ENCODE data around the gene RFNG.

Gene RFNG

GRCh38 chr17:82058230-82058854 lies 6.7 kb upstream of the RFNG start:
- peak; percentile 1 for DNase-seq

DNA sequence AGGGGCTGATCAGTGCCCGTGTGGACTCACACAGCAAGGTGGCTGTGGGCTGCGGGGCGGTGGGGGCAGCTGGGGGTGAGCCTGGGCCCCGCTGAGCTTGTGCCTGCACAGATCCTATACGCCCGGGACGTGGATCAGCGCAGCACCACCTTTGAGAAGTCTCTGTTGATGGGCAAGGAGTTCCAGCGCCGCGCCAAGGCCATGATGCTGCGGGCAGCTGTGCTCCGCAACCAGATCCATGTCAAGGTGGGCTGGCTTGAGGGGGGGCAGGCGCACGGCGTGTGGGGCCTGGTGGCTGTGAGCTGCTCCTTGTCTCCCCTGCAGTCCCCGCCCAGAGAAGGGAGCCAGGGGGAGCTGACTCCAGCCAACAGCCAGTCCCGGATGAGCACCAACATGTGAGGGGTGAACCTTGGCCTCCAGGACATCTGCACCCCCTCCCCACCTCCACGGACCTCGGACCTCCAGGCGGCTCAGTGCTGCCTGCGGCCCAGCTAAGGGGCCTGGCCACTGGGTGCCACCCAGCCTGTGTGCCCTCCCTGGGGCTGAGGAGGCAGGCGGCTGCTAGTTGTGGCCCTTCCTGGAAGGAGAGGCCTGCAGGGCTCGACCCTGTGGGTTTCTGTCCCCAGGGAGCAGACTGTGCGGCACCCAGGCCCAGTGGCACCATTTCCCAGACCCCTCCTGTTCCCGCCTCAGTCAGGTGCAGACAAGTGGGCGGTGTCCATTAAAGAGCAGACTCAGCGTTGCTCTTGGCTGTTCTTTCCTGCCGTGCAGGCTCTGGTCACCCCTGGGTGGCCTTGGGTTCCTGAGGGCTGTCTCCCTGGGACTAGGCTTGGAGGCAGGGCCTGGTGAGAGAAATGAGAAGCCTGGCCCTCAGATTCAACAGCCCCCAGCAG lies 5.4 kb upstream of the RFNG start:
- peak; percentile 2 for DNase-seq

DNA sequence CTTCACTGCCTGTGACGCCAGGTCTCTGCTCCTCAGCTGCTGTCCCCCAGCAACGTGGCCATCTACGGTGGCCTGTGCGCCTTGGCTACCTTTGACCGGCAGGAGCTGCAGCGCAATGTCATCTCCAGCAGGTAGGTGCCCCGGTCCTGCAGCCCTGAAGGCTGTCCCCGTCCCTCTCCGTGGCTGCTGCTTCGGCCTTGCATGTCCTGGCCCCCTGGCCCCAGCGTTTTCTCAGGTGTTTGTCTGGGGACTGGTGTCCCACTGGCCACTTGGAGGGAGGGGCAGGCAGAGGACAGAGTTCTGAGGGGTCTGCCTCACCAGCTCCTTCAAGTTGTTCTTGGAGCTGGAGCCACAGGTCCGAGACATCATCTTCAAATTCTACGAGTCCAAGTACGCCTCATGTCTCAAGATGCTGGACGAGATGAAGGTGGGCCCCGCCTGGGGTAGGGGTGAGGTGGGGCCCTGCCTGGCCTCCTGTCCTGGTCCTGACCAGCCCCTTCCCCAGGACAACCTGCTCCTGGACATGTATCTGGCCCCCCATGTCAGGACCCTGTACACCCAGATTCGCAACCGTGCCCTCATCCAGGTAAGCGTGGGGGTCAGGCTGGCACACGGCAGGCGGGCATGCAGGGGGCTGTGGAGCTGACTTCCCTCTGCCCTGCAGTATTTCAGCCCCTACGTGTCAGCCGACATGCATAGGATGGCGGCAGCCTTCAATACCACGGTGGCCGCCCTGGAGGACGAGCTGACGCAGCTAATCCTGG lies 4.5 kb upstream of the RFNG start:
- peak; percentile 3 for DNase-seq

GRCh38 chr17:82055023-82055964 lies 3.7 kb upstream of the RFNG start:
- peak; percentile 0 for DNase-seq

DNA sequence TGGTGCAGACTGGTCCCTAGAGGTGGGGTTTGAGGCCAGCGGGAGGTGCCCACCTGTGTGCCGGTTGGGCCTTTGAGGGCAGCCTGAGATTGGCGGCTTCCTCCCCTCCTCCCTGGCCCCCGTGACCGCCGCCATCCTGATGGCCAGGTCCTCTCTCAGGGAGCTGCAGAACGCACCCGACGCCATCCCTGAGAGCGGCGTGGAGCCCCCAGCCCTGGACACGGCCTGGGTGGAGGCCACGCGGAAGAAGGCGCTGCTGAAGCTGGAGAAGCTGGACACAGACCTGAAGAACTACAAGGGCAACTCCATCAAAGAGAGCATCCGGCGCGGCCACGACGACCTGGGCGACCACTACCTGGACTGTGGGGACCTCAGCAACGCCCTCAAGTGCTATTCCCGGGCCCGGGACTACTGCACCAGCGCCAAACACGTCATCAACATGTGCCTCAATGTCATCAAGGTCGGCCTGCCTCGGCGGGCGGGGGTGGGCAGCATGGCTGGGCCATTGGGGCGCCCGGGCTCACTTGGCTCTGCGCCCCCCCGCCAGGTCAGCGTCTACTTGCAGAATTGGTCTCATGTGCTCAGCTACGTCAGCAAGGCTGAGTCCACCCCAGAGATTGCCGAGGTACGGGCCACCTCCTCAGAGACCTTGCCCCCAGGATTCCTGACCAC lies 2.9 kb upstream of the RFNG start:
- DNase-seq, result peak; percentile 1

DNA sequence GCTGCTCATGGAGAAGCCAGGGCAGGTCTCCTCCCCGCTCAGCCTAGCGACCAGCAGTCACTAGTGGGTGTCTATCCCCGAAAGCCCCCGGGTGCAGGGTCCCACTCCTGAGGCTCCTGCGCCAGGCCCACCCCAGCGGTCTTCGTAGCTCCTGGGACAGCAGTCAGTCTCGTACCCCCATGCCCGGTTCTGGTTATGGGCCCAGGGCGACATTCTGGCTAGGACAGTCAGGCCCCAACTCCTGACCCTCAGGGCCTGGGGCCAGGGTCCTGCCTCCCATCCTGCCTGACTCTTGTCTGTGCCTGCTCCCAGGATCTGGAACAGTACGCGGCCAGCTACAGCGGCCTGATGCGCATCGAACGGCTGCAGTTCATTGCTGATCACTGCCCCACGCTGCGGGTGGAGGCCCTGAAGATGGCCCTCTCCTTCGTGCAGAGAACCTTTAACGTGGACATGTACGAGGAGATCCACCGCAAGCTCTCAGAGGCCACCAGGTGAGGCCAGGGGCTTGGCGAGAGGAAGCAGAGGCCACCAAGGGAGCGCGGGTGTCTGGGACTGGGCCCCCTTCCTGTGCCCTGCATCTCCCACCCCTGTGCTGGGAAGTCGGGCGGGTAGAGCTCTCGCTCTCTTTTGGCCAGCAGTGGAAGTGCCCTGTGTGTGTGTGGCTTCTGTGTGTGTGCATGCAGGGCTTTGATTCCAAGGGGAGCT lies 2.1 kb upstream of the RFNG start:
- DNase-seq, result peak; percentile 1

DNA sequence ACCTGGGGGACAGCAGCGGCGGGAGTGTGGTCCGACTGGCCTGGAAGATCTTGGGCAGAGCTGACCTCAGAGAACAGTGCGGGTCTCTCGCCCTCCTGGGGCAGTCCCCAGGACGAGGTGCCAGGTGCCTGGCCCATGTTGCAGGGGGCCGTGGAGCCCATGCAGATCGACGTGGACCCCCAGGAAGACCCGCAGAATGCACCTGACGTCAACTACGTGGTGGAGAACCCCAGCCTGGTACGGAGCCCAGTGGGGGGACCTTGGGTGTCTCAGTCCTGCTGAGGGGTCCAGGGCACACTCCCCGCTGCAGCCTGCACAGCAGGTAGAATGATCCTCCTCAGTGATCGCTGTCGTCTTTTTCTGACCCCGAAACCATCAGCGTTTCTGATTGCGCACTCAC lies 1.5 kb upstream of the RFNG start:
- DNase-seq, result peak; percentile 2

DNA sequence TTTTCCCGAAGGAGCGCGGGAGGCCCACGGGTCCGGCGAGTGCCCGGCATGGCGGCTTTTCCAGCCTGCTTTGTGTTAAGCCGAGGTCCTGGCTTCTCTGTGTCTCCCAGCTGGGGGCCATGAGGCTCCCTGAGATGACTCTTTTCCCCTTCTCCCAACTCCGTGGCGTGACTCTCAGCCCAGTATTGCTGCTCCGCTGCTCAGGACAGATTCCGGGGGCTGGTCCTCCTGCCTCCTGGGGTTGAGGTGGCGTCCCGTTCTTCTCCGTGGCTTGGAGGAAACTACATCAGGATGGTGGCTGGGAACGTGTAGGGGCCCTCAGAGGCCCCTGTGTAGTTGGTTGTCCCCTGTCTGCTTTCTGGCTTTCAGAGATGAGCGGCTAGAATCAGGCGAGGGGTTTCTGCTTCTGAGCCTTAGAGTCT lies 1.0 kb upstream of the RFNG start:
- peak; percentile 2 for DNase-seq

DNA sequence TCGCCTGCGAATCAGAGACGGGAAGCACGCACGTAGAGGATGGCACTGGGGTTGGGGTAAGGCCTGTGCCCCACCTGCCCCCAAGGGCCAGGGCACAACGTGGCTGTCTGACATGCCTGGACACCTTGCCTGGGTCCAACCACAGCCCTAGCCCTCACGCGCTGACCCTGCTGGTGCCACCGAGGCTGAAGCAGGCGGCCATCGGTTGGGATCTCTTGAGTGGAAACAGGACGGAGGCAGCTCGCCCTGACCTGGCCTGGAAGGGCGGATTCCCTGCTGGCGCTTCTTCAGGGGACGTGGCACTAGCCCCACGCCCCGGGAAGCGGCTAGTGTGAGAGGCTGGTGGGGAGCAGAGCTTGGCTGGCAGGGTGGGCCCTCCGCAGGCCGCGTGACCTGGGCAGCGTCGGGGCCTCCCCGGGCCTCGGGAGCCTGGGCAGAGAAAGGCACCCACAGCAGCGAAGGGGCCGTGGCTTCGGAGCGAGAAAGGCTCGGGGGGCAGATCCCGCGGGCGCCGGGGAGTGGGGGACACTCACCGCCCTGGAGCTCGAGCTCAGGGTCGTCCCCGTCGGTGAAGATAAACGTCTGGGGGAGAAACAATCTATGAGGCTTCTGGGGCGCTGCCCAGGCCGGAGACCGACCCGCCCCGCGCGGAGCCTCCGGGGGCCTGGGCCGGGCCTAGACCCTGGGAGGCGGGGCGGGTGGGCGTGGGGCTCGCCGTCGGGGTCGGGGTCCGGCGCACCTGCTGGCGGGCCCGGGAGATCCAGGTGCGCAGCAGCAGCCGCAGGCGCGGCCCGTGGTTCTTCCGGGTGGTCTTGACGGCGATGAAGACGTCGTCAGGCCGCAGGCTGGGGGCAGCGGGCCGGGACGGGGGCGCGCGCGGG lies 610 bp downstream of the RFNG start:
- DNase-seq, result peak; percentile 14

DNA sequence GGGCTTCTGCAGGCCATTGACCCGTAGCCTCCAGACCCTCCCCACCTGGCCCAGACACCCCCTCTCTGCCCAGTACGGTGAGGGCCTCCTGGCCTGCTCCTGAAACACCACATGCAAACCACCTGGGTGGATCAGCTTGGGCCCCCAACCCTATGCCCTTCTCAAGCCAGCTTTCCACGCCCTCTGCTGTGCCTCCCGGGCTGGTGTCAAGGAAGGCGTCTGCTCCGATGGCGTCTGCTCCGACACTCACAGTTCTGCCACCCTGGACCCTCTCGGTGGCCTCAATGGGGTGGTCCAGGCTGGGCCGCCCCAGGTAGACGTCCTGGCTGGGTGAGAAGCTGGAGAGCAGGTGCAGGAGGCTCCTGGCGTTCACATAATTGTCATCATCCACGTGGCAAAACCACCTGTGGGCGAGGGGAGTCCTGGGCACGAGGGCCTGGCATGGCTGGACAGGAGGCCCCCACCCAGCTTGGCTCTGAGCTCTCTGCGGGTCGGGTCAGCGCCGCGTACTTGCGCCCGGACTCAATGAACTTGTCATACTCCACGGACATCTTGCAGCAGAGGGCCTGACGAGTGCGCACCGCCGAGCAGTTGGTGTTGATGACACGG lies 1.4 kb downstream of the RFNG start:
- DNase-seq, result no peak

DNA sequence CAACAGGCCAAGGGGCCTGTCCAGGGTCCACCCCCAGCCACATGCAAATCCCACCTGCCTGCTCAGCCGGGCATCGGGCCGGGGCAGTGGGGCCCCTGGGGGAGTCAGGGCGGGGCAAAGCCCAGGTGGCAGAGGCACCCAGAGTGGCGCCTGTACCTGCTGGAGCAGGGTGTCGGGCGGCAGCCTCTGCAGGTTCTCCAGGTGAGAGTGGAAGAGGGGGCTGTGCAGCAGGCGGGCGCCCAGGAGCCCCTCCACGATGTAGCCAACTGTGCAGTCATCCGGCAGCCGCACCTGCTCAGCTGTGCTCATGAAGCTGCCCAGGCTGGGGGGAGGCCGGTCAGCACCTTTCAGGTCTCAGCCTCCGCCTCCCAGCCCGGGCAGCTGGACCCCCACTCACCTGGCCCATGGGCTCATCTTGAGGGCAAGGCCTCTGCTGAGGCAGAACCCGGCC lies 2.1 kb downstream of the RFNG start:
- DNase-seq, result no peak

- no peak for DNase-seq
Measured at GRCh38 chr17:82049106-82049505, 2.5 kb downstream of the RFNG start.

GRCh38 chr17:82048571-82048971 lies 3.0 kb downstream of the RFNG start:
- no peak for DNase-seq

DNA sequence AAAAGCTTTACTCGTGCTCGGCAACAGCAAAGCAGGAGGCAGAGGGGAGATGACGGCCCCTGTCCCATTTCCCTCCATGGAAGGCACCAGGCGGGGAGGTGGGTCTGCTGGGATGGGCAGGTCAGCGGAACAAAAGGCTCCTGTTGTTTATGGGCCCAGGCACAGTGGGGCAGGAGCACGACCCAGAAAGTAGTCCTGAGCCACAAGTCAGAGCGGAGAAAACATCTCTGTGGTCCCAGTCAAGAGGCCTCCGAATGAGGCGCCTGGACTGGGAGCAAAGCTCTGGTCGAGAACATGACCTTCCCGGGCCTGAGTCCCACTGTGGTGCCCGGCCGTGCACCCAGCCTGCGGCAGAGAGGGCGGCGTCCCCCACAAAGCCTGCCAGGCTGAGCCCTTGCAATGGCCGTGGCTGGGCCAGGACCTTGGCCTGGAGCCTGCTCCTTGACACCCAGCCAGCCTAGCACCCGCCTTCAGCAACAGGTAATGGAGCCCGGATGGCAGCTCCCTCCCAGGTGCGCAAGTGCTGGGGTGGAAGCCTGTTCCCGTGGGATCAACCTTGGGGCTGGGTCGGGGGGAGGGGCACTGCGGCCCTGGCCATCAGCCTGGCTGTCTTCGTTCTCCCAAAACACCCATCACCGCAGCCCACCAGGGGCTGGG lies 3.6 kb downstream of the RFNG start:
- DNase-seq, result no peak

DNA sequence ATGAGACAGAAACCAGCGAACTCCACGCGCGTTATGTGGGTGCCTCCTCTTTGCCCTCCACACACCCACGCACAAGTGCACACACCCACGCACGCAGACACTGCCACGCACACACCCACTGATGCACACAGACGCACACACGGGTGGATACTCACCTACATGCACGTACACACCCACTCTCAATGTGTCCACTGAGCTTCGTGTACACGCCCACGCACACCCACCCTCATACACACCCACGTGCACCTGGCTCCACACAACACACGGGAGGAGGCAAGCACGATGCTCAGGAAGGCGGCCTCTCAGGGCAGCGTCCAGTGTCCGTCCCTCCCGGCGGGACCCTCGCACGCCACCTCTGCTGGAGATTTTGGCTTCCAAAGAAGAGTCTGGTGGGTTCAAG lies 4.2 kb downstream of the RFNG start:
- no peak for DNase-seq

DNA sequence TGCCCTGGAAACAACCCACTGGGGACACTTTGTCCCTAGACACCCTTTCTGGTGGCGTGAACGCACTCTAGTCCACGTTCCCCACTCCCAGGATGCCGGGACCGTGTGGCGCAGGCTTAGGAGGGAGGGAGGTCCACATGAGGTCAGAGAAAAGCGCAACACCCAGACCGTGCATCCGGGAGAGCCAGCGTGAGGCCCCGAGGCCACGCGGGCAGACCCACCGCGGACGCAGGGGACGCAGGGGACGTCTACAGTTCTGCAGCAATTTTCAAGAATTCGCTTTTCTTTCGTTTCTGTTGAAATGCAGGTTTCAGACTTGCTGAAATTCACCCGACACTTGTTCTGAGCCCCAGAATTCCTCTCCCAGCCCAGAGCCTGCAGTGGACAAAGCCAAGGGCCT lies 4.7 kb downstream of the RFNG start:
- no peak for DNase-seq

DNA sequence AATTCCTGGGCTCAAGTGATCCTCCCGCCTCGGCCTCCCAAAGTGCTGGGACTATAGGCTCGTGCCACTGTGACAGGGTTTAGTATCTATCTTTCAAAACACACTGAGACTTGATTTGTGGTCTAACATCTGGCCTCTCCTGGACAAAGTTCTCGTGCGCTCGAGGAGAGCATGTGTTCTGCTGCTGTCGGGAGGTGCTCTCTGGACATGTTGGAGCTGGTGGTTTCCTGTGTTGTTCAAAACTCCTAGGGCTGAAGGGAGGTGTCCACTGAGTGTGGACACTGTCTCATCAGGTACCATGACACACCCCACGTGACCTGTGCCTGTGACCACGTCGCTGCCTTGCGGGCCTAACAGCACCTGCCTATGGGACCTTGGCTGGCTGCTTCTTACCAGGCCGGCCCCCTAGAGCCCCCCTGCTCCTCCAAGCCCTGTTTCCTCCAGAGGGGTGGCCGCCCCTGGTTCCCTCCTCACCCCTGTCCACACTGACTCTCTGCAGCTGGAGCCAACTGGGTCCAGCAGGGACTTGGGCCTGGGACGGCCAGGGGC lies 5.6 kb downstream of the RFNG start:
- no peak for DNase-seq

GRCh38 chr17:82043507-82043906 lies 8.1 kb downstream of the RFNG start:
- DNase-seq, result no peak

- DNase-seq, result no peak
Measured at GRCh38 chr17:82042649-82043048, 9.0 kb downstream of the RFNG start.
